ENCODE measurements around the gene KHK. TPM values are rescaled to one million over a fixed set of nuclear protein-coding genes. Genes with fewer than 3 reads are reported as not detected.

Gene KHK
- total RNA-seq, 1 donor from 2014 or later, result 3.6 TPM

- no peak for DNase-seq (ENCODE audit: low spot score in 2 of 2, unreplicated experiment in 2 of 2)
- Mint-ChIP-seq H3K27ac (no peak overlapping the region), H3K9me3 (no peaks in the 10 kb centered on the region), H3K4me1 (no peaks in the 10 kb centered on the region), H3K36me3 (peaks cover 11% of the 10 kb centered on the region), H3K27me3 (ENCODE audit: low read depth) (no peaks in the 10 kb centered on the region), H3K4me3 (no peak overlapping the region)
- no peak for TF ChIP-seq CTCF (IDR thresholded peaks at IDR 0.05; ENCODE audit: unreplicated experiment)
These were observed 46.3 kb upstream of the KHK start for GRCh38 chr2:27040282-27040681.

- H3K36me3 Mint-ChIP-seq, result peaks cover 6% of the 10 kb centered on the region
- H3K9me3 Mint-ChIP-seq, result no peaks in the 10 kb centered on the region
- no peaks in the 10 kb centered on the region for H3K27me3 Mint-ChIP-seq (ENCODE audit: low read depth)
- H3K4me1 Mint-ChIP-seq, result no peaks in the 10 kb centered on the region
- no peak for DNase-seq (ENCODE audit: low spot score in 2 of 2, unreplicated experiment in 2 of 2)
- no peak overlapping the region for H3K27ac Mint-ChIP-seq
- TF ChIP-seq CTCF (IDR thresholded peaks at IDR 0.05; ENCODE audit: unreplicated experiment), result no peak
- H3K4me3 Mint-ChIP-seq, result no peak overlapping the region
These were observed 44.8 kb upstream of the KHK start for GRCh38 chr2:27041752-27042151.

GRCh38 chr2:27042159-27042661 lies 44.4 kb upstream of the KHK start:
- Mint-ChIP-seq H3K9me3 (no peaks in the 10 kb centered on the region), H3K4me3 (no peak overlapping the region), H3K27me3 (ENCODE audit: low read depth) (no peaks in the 10 kb centered on the region), H3K4me1 (no peaks in the 10 kb centered on the region), H3K36me3 (peaks cover 6% of the 10 kb centered on the region), H3K27ac (no peak overlapping the region)
- TF ChIP-seq CTCF (IDR thresholded peaks at IDR 0.05; ENCODE audit: unreplicated experiment), result no peak
- no peak for DNase-seq (ENCODE audit: low spot score in 2 of 2, unreplicated experiment in 2 of 2)

GRCh38 chr2:27042985-27043634 lies 43.5 kb upstream of the KHK start:
- no peak overlapping the region for H3K27ac Mint-ChIP-seq

GRCh38 chr2:27049422-27050280 lies 36.9 kb upstream of the KHK start:
- DNase-seq (ENCODE audit: low spot score in 2 of 2, unreplicated experiment in 2 of 2), result peak in 1 of 2 experiments; percentile 40
- peaks cover 6% of the 10 kb centered on the region for H3K27me3 Mint-ChIP-seq (ENCODE audit: low read depth)
- peaks cover 12% of the 10 kb centered on the region for H3K4me1 Mint-ChIP-seq
- H3K36me3 Mint-ChIP-seq, result peaks cover 2% of the 10 kb centered on the region
- H3K4me3 Mint-ChIP-seq, result peak overlapping the region; percentile 96
- peak overlapping the region; percentile 99 for H3K27ac Mint-ChIP-seq
- peak; percentile 23 for TF ChIP-seq CTCF (IDR thresholded peaks at IDR 0.05; ENCODE audit: unreplicated experiment)
- H3K9me3 Mint-ChIP-seq, result no peaks in the 10 kb centered on the region

More at GRCh38 chr2:27042985-27043634, 43.5 kb upstream of the KHK start:
- Mint-ChIP-seq H3K36me3 (peaks cover 6% of the 10 kb centered on the region), H3K9me3 (no peaks in the 10 kb centered on the region), H3K4me1 (no peaks in the 10 kb centered on the region), H3K4me3 (no peak overlapping the region), H3K27me3 (ENCODE audit: low read depth) (no peaks in the 10 kb centered on the region)
- TF ChIP-seq CTCF (IDR thresholded peaks at IDR 0.05; ENCODE audit: unreplicated experiment), result no peak
- DNase-seq (ENCODE audit: low spot score in 2 of 2, unreplicated experiment in 2 of 2), result no peak

Measured in mesothelial cell of epicardium (in vitro differentiated cells).